ENCODE measurements around the gene FTCD. TPM values are rescaled to one million over a fixed set of nuclear protein-coding genes. Genes with fewer than 3 reads are reported as not detected.
A peak's percentile ranks its signal among the peaks of the same experiment; 100 is the strongest.

FTCD gene
- total RNA-seq, 4 donors from 2014 or later = not detected

DNA sequence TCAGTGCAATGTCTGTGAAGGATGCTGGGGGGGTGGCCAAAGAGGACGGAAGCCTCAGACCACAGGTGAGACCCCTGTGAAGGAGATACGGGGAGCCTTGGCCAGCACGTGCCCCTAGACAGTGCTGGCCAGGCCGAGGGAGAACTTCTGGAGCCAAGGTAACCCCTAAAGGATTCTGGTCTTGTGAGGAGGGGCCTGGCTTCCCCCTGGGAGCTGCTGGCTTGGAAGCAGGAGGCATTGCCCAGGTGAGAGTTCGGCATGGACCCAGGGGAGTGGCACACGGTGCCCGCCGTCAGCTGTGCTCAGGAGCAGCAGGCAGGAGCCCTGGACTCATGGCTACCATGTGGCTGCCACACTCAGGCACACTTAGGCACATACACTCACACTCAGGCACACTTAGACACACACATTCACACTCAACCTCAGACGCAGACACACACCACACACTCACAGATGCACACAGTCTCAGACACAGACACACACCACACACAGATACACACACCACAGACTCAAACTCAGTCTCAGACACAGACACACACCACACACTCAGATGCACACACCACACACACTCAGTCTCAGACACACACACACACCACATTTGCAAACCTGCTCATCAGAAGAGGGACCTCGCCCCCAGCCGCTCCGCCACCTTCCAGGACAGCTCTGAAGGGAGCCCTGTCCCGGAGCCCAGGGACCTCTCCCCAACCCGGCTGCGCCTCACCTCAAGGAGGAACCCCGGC is 58.6 kb downstream of the FTCD start:
- peaks cover 44% of the 10 kb centered on the region for H3K4me1 ChIP-seq
- TF ChIP-seq POLR2AphosphoS5 (IDR thresholded peaks at IDR 0.05) (no peak), EP300 (IDR thresholded peaks at IDR 0.05) (no peak), POLR2A (IDR thresholded peaks at IDR 0.05) (no peak)
- TF ChIP-seq, protein P1, sequence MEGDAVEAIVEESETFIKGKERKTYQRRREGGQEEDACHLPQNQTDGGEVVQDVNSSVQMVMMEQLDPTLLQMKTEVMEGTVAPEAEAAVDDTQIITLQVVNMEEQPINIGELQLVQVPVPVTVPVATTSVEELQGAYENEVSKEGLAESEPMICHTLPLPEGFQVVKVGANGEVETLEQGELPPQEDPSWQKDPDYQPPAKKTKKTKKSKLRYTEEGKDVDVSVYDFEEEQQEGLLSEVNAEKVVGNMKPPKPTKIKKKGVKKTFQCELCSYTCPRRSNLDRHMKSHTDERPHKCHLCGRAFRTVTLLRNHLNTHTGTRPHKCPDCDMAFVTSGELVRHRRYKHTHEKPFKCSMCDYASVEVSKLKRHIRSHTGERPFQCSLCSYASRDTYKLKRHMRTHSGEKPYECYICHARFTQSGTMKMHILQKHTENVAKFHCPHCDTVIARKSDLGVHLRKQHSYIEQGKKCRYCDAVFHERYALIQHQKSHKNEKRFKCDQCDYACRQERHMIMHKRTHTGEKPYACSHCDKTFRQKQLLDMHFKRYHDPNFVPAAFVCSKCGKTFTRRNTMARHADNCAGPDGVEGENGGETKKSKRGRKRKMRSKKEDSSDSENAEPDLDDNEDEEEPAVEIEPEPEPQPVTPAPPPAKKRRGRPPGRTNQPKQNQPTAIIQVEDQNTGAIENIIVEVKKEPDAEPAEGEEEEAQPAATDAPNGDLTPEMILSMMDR (IDR thresholded peaks at IDR 0.05) = no peak
- H3K36me3 ChIP-seq = no peaks in the 10 kb centered on the region
- H3K4me3 ChIP-seq = peak overlapping the region; percentile 82
- 61% methylated on average over 11 of the region's 16 CpGs for WGBS
- H3K27ac ChIP-seq = peak overlapping the region; percentile 98
- peaks cover 31% of the 10 kb centered on the region for H3K27me3 ChIP-seq
- DNase-seq (ENCODE audit: low spot score in 2 of 2) = no peak
- H3K9me3 ChIP-seq = no peaks in the 10 kb centered on the region

DNA sequence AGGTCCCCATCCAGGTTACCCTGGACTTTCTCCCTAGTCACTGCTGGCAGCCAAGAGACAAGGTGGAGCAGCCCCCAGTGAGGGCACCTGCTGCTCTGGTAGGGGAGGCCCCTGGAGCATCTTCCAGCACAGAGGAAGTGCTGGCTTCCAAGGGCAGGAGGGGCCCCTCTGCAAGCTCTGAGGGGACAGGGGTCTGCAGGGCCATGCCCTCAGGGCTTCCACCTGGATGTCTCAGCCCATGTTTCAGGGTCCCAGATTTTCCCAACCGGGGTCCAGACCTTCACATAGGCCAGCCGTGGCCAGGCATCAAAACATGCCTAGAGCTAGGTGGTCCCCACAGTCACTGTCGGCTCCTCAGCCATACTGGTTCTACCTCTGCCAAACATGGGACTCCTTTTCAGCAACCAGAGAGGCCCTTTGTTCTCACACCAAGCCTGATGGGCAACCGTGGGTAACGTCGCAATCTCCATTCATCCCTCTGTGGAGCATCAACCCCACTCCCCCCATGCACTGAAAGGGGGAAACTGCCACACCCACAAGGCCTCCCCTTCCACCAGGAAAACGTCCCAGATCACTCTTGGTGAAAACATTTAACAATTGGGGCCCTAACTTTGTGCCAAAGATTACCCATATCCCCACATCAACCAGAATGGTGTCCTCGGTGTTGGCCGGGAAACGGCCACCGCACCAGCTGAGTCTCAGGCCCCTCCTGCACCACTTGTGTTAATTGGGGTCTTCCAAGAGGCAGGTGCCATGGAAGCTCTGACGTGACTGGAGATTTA is 59.4 kb downstream of the FTCD start:
- Histone ChIP-seq H3K9me3 (no peaks in the 10 kb centered on the region), H3K27me3 (peaks cover 31% of the 10 kb centered on the region), H3K4me3 (no peak overlapping the region), H3K27ac (no peak overlapping the region), H3K4me1 (peaks cover 48% of the 10 kb centered on the region), H3K36me3 (no peaks in the 10 kb centered on the region)
- 92% methylated on average over 9 of the region's 12 CpGs for WGBS
- TF ChIP-seq EP300 (IDR thresholded peaks at IDR 0.05) = no peak
- TF ChIP-seq POLR2AphosphoS5 (IDR thresholded peaks at IDR 0.05) = no peak
- no peak for TF ChIP-seq POLR2A (IDR thresholded peaks at IDR 0.05)
- TF ChIP-seq, protein P1 (IDR thresholded peaks at IDR 0.05) = no peak
- DNase-seq (ENCODE audit: low spot score in 2 of 2) = no peak

DNA sequence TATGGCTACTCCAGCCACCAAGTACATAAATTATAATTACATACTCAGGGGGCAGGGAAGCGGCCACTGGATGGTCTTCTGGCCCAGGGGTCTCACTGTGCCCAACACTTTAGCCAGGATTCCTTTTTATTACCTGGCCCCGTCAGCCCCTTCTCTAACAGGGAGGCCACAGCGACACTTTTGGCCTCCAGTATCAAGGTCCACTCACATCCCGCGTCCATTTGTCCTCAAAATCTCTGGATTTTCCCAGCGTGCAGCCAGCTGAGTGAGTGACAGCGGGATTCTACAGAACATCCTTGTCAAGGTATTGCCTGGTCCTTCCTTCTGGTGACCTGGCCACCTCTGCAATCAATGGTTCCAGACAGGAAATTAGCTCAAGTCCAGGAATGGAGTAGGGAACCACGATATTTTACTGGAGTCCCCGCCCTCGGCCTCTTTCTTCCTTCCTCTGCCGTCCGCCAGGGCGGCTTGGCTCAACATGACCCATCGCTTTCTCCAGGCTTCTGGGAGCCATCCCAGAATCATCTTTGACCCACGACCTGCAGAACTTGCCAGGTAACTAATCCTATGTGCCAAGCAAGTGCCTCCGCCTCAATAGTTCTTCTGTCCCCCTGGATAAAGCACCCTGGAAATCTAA is 60.2 kb downstream of the FTCD start:
- WGBS = 63% methylated on average over 16 of the region's 16 CpGs
- no peak overlapping the region for H3K27ac ChIP-seq
- H3K4me1 ChIP-seq = peaks cover 48% of the 10 kb centered on the region
- TF ChIP-seq POLR2AphosphoS5 (IDR thresholded peaks at IDR 0.05) (no peak), EP300 (IDR thresholded peaks at IDR 0.05) (no peak), POLR2A (IDR thresholded peaks at IDR 0.05) (no peak)
- TF ChIP-seq, protein P1 (IDR thresholded peaks at IDR 0.05) = peak in 1 of 2 donors; percentile 9
- H3K36me3 ChIP-seq = no peaks in the 10 kb centered on the region
- no peak overlapping the region for H3K4me3 ChIP-seq
- H3K9me3 ChIP-seq = no peaks in the 10 kb centered on the region
- no peak for DNase-seq (ENCODE audit: low spot score in 2 of 2)
- H3K27me3 ChIP-seq = peaks cover 28% of the 10 kb centered on the region

DNA sequence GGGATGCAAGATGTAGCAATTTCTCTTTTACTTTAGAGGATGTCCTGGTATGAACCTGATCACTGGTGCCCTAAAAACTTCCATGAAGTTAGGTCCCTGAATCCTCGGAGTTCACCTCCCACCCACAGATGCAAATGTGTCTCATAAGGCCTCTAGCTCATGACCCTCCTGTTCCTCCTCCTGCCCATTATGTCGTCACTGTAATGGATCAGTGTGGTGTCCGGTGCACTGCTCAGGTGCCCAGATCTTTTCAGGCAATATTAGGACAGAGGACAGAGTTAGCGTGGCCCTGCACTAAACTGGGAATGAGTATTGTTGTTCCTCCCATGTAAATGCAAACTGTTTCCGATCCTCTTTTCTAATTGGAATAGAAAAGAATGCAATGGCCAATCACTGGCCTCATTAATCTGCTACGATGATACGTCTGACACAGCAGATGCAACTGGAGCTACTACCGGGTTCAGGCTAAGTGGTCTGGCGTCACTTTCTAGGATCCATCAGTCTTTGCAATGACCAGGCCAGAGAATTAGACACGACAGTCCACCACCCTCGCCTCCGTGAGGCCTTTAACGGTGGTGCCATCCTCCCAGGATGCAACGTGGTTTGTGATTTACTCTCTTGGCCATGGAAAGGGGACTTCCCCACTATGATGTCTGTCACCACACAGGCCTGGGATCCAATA is 60.8 kb downstream of the FTCD start:
- peaks cover 23% of the 10 kb centered on the region for H3K27me3 ChIP-seq
- 80% methylated on average over 14 of the region's 14 CpGs for WGBS
- peak overlapping the region; percentile 70 for H3K27ac ChIP-seq
- H3K36me3 ChIP-seq = no peaks in the 10 kb centered on the region
- DNase-seq (ENCODE audit: low spot score in 2 of 2) = no peak
- TF ChIP-seq, protein P1 (IDR thresholded peaks at IDR 0.05) = no peak
- no peak for TF ChIP-seq POLR2AphosphoS5 (IDR thresholded peaks at IDR 0.05)
- no peak for TF ChIP-seq EP300 (IDR thresholded peaks at IDR 0.05)
- TF ChIP-seq POLR2A (IDR thresholded peaks at IDR 0.05) = no peak
- no peak overlapping the region for H3K4me3 ChIP-seq
- peaks cover 47% of the 10 kb centered on the region for H3K4me1 ChIP-seq
- no peaks in the 10 kb centered on the region for H3K9me3 ChIP-seq

Measured in suprapubic skin (tissue), 4 donors.